ENCODE data around the gene CR1L. TPM values are rescaled to one million over a fixed set of nuclear protein-coding genes. Genes with fewer than 3 reads are reported as not detected.
"Not testable (repeated sequence)": the region's sequence is repeated elsewhere in the genome, so short reads cannot be mapped to it uniquely, and the experiment has no call there.

The CR1L gene
- total and polyA plus RNA-seq, 2 donors: 0.46 to 0.85 TPM

- DNase-seq (ENCODE audit: low read depth in 6 of 9, low spot score in 9 of 9); H3K4me1 ChIP-seq (ENCODE audit: control insufficient read depth in 2 of 2, insufficient read depth in 2 of 2, low read length in 2 of 2); H3K27me3 ChIP-seq (ENCODE audit: control insufficient read depth in 2 of 2, insufficient read depth in 1 of 2, low read length in 1 of 2); H3K9me3 ChIP-seq (ENCODE audit: control insufficient read depth in 2 of 2, insufficient read depth in 1 of 2, low read length in 1 of 2); H3K36me3 ChIP-seq (ENCODE audit: control insufficient read depth in 2 of 2, insufficient read depth in 2 of 2, low read length in 1 of 2); H3K4me3 ChIP-seq (ENCODE audit: low read length in 2 of 2); H3K27ac ChIP-seq (ENCODE audit: low read depth in 1 of 2, low read length in 1 of 2): not testable (repeated sequence)
- 89% methylated on average over 5 of the region's 5 CpGs for WGBS
These were observed 5.6 kb upstream of the CR1L start for GRCh38 chr1:207639362-207639761.

GRCh38 chr1:207644166-207644851, 624 bp upstream of the CR1L start:
- no peaks in the 10 kb centered on the region for H3K9me3 ChIP-seq (ENCODE audit: control insufficient read depth in 2 of 2, insufficient read depth in 1 of 2, low read length in 1 of 2)
- 33% methylated on average over 9 of the region's 9 CpGs for WGBS
- no peak overlapping the region for H3K4me3 ChIP-seq (ENCODE audit: low read length in 2 of 2)
- H3K27ac ChIP-seq (ENCODE audit: low read depth in 1 of 2, low read length in 1 of 2): no peak overlapping the region
- peaks cover 3 to 6% of the 10 kb centered on the region in 2 donors for H3K4me1 ChIP-seq (ENCODE audit: control insufficient read depth in 2 of 2, insufficient read depth in 2 of 2, low read length in 2 of 2)
- peaks cover 0 to 35% of the 10 kb centered on the region in 2 donors for H3K27me3 ChIP-seq (ENCODE audit: control insufficient read depth in 2 of 2, insufficient read depth in 1 of 2, low read length in 1 of 2)
- DNase-seq (ENCODE audit: low read depth in 6 of 9, low spot score in 9 of 9): no peak
- no peaks in the 10 kb centered on the region for H3K36me3 ChIP-seq (ENCODE audit: control insufficient read depth in 2 of 2, insufficient read depth in 2 of 2, low read length in 1 of 2)

- H3K27me3 ChIP-seq (ENCODE audit: control insufficient read depth in 2 of 2, insufficient read depth in 1 of 2, low read length in 1 of 2): peaks cover 0 to 35% of the 10 kb centered on the region in 2 donors
- 92% methylated on average over 17 of the region's 17 CpGs for WGBS
- no peaks in the 10 kb centered on the region for H3K9me3 ChIP-seq (ENCODE audit: control insufficient read depth in 2 of 2, insufficient read depth in 1 of 2, low read length in 1 of 2)
- H3K4me3 ChIP-seq (ENCODE audit: low read length in 2 of 2): peak overlapping the region in 1 of 2 donors; percentile 53
- peaks cover 3 to 6% of the 10 kb centered on the region in 2 donors for H3K4me1 ChIP-seq (ENCODE audit: control insufficient read depth in 2 of 2, insufficient read depth in 2 of 2, low read length in 2 of 2)
- no peaks in the 10 kb centered on the region for H3K36me3 ChIP-seq (ENCODE audit: control insufficient read depth in 2 of 2, insufficient read depth in 2 of 2, low read length in 1 of 2)
- H3K27ac ChIP-seq (ENCODE audit: low read depth in 1 of 2, low read length in 1 of 2): no peak overlapping the region
- no peak for DNase-seq (ENCODE audit: low read depth in 6 of 9, low spot score in 9 of 9)
These were observed 725 bp downstream of the CR1L start for GRCh38 chr1:207645635-207646081.

- Histone ChIP-seq H3K27ac (ENCODE audit: low read depth in 1 of 2, low read length in 1 of 2) (no peak overlapping the region), H3K27me3 (ENCODE audit: control insufficient read depth in 2 of 2, insufficient read depth in 1 of 2, low read length in 1 of 2) (peaks cover 0 to 35% of the 10 kb centered on the region in 2 donors), H3K36me3 (ENCODE audit: control insufficient read depth in 2 of 2, insufficient read depth in 2 of 2, low read length in 1 of 2) (no peaks in the 10 kb centered on the region), H3K4me3 (ENCODE audit: low read length in 2 of 2) (no peak overlapping the region), H3K4me1 (ENCODE audit: control insufficient read depth in 2 of 2, insufficient read depth in 2 of 2, low read length in 2 of 2) (peaks cover 3 to 6% of the 10 kb centered on the region in 2 donors), H3K9me3 (ENCODE audit: control insufficient read depth in 2 of 2, insufficient read depth in 1 of 2, low read length in 1 of 2) (no peaks in the 10 kb centered on the region)
- no peak for DNase-seq (ENCODE audit: low read depth in 6 of 9, low spot score in 9 of 9)
These were observed 1.2 kb downstream of the CR1L start for GRCh38 chr1:207646171-207646570.

GRCh38 chr1:207646944-207647579, 2.1 kb downstream of the CR1L start:
- no peak for DNase-seq (ENCODE audit: low read depth in 6 of 9, low spot score in 9 of 9)
- Histone ChIP-seq H3K36me3 (ENCODE audit: control insufficient read depth in 2 of 2, insufficient read depth in 2 of 2, low read length in 1 of 2) (no peaks in the 10 kb centered on the region), H3K27ac (ENCODE audit: low read depth in 1 of 2, low read length in 1 of 2) (no peak overlapping the region), H3K9me3 (ENCODE audit: control insufficient read depth in 2 of 2, insufficient read depth in 1 of 2, low read length in 1 of 2) (no peaks in the 10 kb centered on the region), H3K27me3 (ENCODE audit: control insufficient read depth in 2 of 2, insufficient read depth in 1 of 2, low read length in 1 of 2) (peaks cover 0 to 35% of the 10 kb centered on the region in 2 donors), H3K4me1 (ENCODE audit: control insufficient read depth in 2 of 2, insufficient read depth in 2 of 2, low read length in 2 of 2) (peaks cover 3 to 6% of the 10 kb centered on the region in 2 donors), H3K4me3 (ENCODE audit: low read length in 2 of 2) (no peak overlapping the region)
- WGBS: 84% methylated on average over 4 of the region's 4 CpGs

- H3K4me3 ChIP-seq (ENCODE audit: low read length in 2 of 2): no peak overlapping the region
- H3K27ac ChIP-seq (ENCODE audit: low read depth in 1 of 2, low read length in 1 of 2): no peak overlapping the region
- no peak for DNase-seq (ENCODE audit: low read depth in 6 of 9, low spot score in 9 of 9)
- no peaks in the 10 kb centered on the region for H3K9me3 ChIP-seq (ENCODE audit: control insufficient read depth in 2 of 2, insufficient read depth in 1 of 2, low read length in 1 of 2)
- peaks cover 3 to 6% of the 10 kb centered on the region in 2 donors for H3K4me1 ChIP-seq (ENCODE audit: control insufficient read depth in 2 of 2, insufficient read depth in 2 of 2, low read length in 2 of 2)
- H3K36me3 ChIP-seq (ENCODE audit: control insufficient read depth in 2 of 2, insufficient read depth in 2 of 2, low read length in 1 of 2): no peaks in the 10 kb centered on the region
- peaks cover 0 to 35% of the 10 kb centered on the region in 2 donors for H3K27me3 ChIP-seq (ENCODE audit: control insufficient read depth in 2 of 2, insufficient read depth in 1 of 2, low read length in 1 of 2)
- whole genome bisulfite sequencing: 72% methylated on average over 4 of the region's 4 CpGs
These were observed 2.9 kb downstream of the CR1L start for GRCh38 chr1:207647671-207648333.

- no peak for DNase-seq (ENCODE audit: low read depth in 6 of 9, low spot score in 9 of 9)
- peaks cover 0 to 35% of the 10 kb centered on the region in 2 donors for H3K27me3 ChIP-seq (ENCODE audit: control insufficient read depth in 2 of 2, insufficient read depth in 1 of 2, low read length in 1 of 2)
- H3K36me3 ChIP-seq (ENCODE audit: control insufficient read depth in 2 of 2, insufficient read depth in 2 of 2, low read length in 1 of 2): no peaks in the 10 kb centered on the region
- WGBS: 90% methylated on average over 5 of the region's 5 CpGs
- H3K27ac ChIP-seq (ENCODE audit: low read depth in 1 of 2, low read length in 1 of 2): no peak overlapping the region
- H3K4me1 ChIP-seq (ENCODE audit: control insufficient read depth in 2 of 2, insufficient read depth in 2 of 2, low read length in 2 of 2): peaks cover 3 to 6% of the 10 kb centered on the region in 2 donors
- no peak overlapping the region for H3K4me3 ChIP-seq (ENCODE audit: low read length in 2 of 2)
- H3K9me3 ChIP-seq (ENCODE audit: control insufficient read depth in 2 of 2, insufficient read depth in 1 of 2, low read length in 1 of 2): no peaks in the 10 kb centered on the region
These were observed 3.6 kb downstream of the CR1L start for GRCh38 chr1:207648334-207649209.

GRCh38 chr1:207649210-207649753, 4.3 kb downstream of the CR1L start:
- DNase-seq (ENCODE audit: low read depth in 6 of 9, low spot score in 9 of 9): no peak
- WGBS: 87% methylated on average over 5 of the region's 5 CpGs
- H3K9me3 ChIP-seq (ENCODE audit: control insufficient read depth in 2 of 2, insufficient read depth in 1 of 2, low read length in 1 of 2): no peaks in the 10 kb centered on the region
- no peak overlapping the region for H3K27ac ChIP-seq (ENCODE audit: low read depth in 1 of 2, low read length in 1 of 2)
- H3K4me3 ChIP-seq (ENCODE audit: low read length in 2 of 2): no peak overlapping the region
- peaks cover 0 to 32% of the 10 kb centered on the region in 2 donors for H3K27me3 ChIP-seq (ENCODE audit: control insufficient read depth in 2 of 2, insufficient read depth in 1 of 2, low read length in 1 of 2)
- peaks cover 3 to 6% of the 10 kb centered on the region in 2 donors for H3K4me1 ChIP-seq (ENCODE audit: control insufficient read depth in 2 of 2, insufficient read depth in 2 of 2, low read length in 2 of 2)
- no peaks in the 10 kb centered on the region for H3K36me3 ChIP-seq (ENCODE audit: control insufficient read depth in 2 of 2, insufficient read depth in 2 of 2, low read length in 1 of 2)
